ENCODE measurements around the gene HIF1A.

Gene HIF1A

GRCh38 chr14:61694830-61695694 lies at the start of gene HIF1A:
Gene HIF1A (plus strand): TSS chr14:61695513. CDS start chr14:61695805, 292 bp downstream.
- Histone ChIP-seq H3K9ac (ENCODE audit: low read length in 5 of 5) (peak within 1 kb of the TSS; percentile 39 to 98 (median 97)), H3K27ac (ENCODE audit: low read depth, low read length) (peak within 1 kb of the TSS; percentile 91), H3K4me3 (ENCODE audit: low read depth in 1 of 5, low read length in 5 of 5) (peak within 1 kb of the TSS; percentile 82 to 96 (median 95)), H3K27me3 (ENCODE audit: control insufficient read depth in 5 of 5, insufficient read depth in 4 of 5, low read length in 5 of 5) (no peaks in the 10 kb centered on the region), H3K36me3 (ENCODE audit: control insufficient read depth in 5 of 5, insufficient read depth in 5 of 5, low read length in 5 of 5) (no peaks in the 10 kb centered on the region), H3K4me1 (ENCODE audit: control insufficient read depth in 5 of 5, insufficient read depth in 5 of 5, low read length in 5 of 5) (peaks cover 0 to 39% (median 33%) of the 10 kb centered on the region in 5 donors), H3K9me3 (ENCODE audit: control insufficient read depth in 5 of 5, low read length in 5 of 5) (no peaks in the 10 kb centered on the region)

- H3K9me3 ChIP-seq (ENCODE audit: control insufficient read depth in 5 of 5, low read length in 5 of 5) = no peaks in the 10 kb centered on the region
- H3K4me1 ChIP-seq (ENCODE audit: control insufficient read depth in 5 of 5, insufficient read depth in 5 of 5, low read length in 5 of 5) = no peaks in the 10 kb centered on the region
- H3K27ac ChIP-seq (ENCODE audit: low read depth, low read length) = no peak overlapping the region
- H3K4me3 ChIP-seq (ENCODE audit: low read depth in 1 of 5, low read length in 5 of 5) = no peak overlapping the region
- no peaks in the 10 kb centered on the region for H3K27me3 ChIP-seq (ENCODE audit: control insufficient read depth in 5 of 5, insufficient read depth in 4 of 5, low read length in 5 of 5)
- H3K9ac ChIP-seq (ENCODE audit: low read length in 5 of 5) = no peak overlapping the region
- H3K36me3 ChIP-seq (ENCODE audit: control insufficient read depth in 5 of 5, insufficient read depth in 5 of 5, low read length in 5 of 5) = no peaks in the 10 kb centered on the region
Measured at GRCh38 chr14:61646366-61647116, 48.8 kb upstream of the HIF1A start.

GRCh38 chr14:61647704-61648103 lies 47.6 kb upstream of the HIF1A start:
- Histone ChIP-seq H3K36me3 (ENCODE audit: control insufficient read depth in 5 of 5, insufficient read depth in 5 of 5, low read length in 5 of 5) (no peaks in the 10 kb centered on the region), H3K27ac (ENCODE audit: low read depth, low read length) (no peak overlapping the region)

GRCh38 chr14:61648377-61648776 lies 46.9 kb upstream of the HIF1A start:
- Histone ChIP-seq H3K9me3 (ENCODE audit: control insufficient read depth in 5 of 5, low read length in 5 of 5) (no peaks in the 10 kb centered on the region), H3K27ac (ENCODE audit: low read depth, low read length) (no peak overlapping the region), H3K9ac (ENCODE audit: low read length in 5 of 5) (no peak overlapping the region), H3K4me1 (ENCODE audit: control insufficient read depth in 5 of 5, insufficient read depth in 5 of 5, low read length in 5 of 5) (peaks cover 0 to 10% (median 9%) of the 10 kb centered on the region in 5 donors), H3K27me3 (ENCODE audit: control insufficient read depth in 5 of 5, insufficient read depth in 4 of 5, low read length in 5 of 5) (no peaks in the 10 kb centered on the region), H3K4me3 (ENCODE audit: low read depth in 1 of 5, low read length in 5 of 5) (no peak overlapping the region), H3K36me3 (ENCODE audit: control insufficient read depth in 5 of 5, insufficient read depth in 5 of 5, low read length in 5 of 5) (no peaks in the 10 kb centered on the region)

More at GRCh38 chr14:61647704-61648103, 47.6 kb upstream of the HIF1A start:
- Histone ChIP-seq H3K9ac (ENCODE audit: low read length in 5 of 5) (no peak overlapping the region), H3K4me3 (ENCODE audit: low read depth in 1 of 5, low read length in 5 of 5) (no peak overlapping the region), H3K27me3 (ENCODE audit: control insufficient read depth in 5 of 5, insufficient read depth in 4 of 5, low read length in 5 of 5) (no peaks in the 10 kb centered on the region), H3K9me3 (ENCODE audit: control insufficient read depth in 5 of 5, low read length in 5 of 5) (no peaks in the 10 kb centered on the region), H3K4me1 (ENCODE audit: control insufficient read depth in 5 of 5, insufficient read depth in 5 of 5, low read length in 5 of 5) (peaks cover 0 to 3% (median 2%) of the 10 kb centered on the region in 5 donors)

GRCh38 chr14:61649283-61649682 lies 46.0 kb upstream of the HIF1A start:
- Histone ChIP-seq H3K27me3 (ENCODE audit: control insufficient read depth in 5 of 5, insufficient read depth in 4 of 5, low read length in 5 of 5) (no peaks in the 10 kb centered on the region), H3K27ac (ENCODE audit: low read depth, low read length) (no peak overlapping the region), H3K4me3 (ENCODE audit: low read depth in 1 of 5, low read length in 5 of 5) (no peak overlapping the region), H3K4me1 (ENCODE audit: control insufficient read depth in 5 of 5, insufficient read depth in 5 of 5, low read length in 5 of 5) (peaks cover 3 to 19% (median 11%) of the 10 kb centered on the region in 5 donors), H3K36me3 (ENCODE audit: control insufficient read depth in 5 of 5, insufficient read depth in 5 of 5, low read length in 5 of 5) (no peaks in the 10 kb centered on the region), H3K9me3 (ENCODE audit: control insufficient read depth in 5 of 5, low read length in 5 of 5) (no peaks in the 10 kb centered on the region), H3K9ac (ENCODE audit: low read length in 5 of 5) (no peak overlapping the region)

- Histone ChIP-seq H3K9ac (ENCODE audit: low read length in 5 of 5) (no peak overlapping the region), H3K27ac (ENCODE audit: low read depth, low read length) (no peak overlapping the region), H3K4me3 (ENCODE audit: low read depth in 1 of 5, low read length in 5 of 5) (no peak overlapping the region), H3K27me3 (ENCODE audit: control insufficient read depth in 5 of 5, insufficient read depth in 4 of 5, low read length in 5 of 5) (no peaks in the 10 kb centered on the region), H3K9me3 (ENCODE audit: control insufficient read depth in 5 of 5, low read length in 5 of 5) (no peaks in the 10 kb centered on the region), H3K36me3 (ENCODE audit: control insufficient read depth in 5 of 5, insufficient read depth in 5 of 5, low read length in 5 of 5) (no peaks in the 10 kb centered on the region), H3K4me1 (ENCODE audit: control insufficient read depth in 5 of 5, insufficient read depth in 5 of 5, low read length in 5 of 5) (peaks cover 3 to 19% (median 11%) of the 10 kb centered on the region in 5 donors)
Measured at GRCh38 chr14:61651355-61651754, 44.0 kb upstream of the HIF1A start.

- H3K36me3 ChIP-seq (ENCODE audit: control insufficient read depth in 5 of 5, insufficient read depth in 5 of 5, low read length in 5 of 5) = no peaks in the 10 kb centered on the region
- H3K4me3 ChIP-seq (ENCODE audit: low read depth in 1 of 5, low read length in 5 of 5) = no peak overlapping the region
- peaks cover 3 to 19% (median 11%) of the 10 kb centered on the region in 5 donors for H3K4me1 ChIP-seq (ENCODE audit: control insufficient read depth in 5 of 5, insufficient read depth in 5 of 5, low read length in 5 of 5)
- H3K27ac ChIP-seq (ENCODE audit: low read depth, low read length) = no peak overlapping the region
- H3K27me3 ChIP-seq (ENCODE audit: control insufficient read depth in 5 of 5, insufficient read depth in 4 of 5, low read length in 5 of 5) = no peaks in the 10 kb centered on the region
- no peaks in the 10 kb centered on the region for H3K9me3 ChIP-seq (ENCODE audit: control insufficient read depth in 5 of 5, low read length in 5 of 5)
- no peak overlapping the region for H3K9ac ChIP-seq (ENCODE audit: low read length in 5 of 5)
Measured at GRCh38 chr14:61652526-61653262, 42.6 kb upstream of the HIF1A start.

GRCh38 chr14:61653507-61653906 lies 41.8 kb upstream of the HIF1A start:
- peak overlapping the region in 1 of 5 donors; percentile 32 for H3K9ac ChIP-seq (ENCODE audit: low read length in 5 of 5)
- H3K4me3 ChIP-seq (ENCODE audit: low read depth in 1 of 5, low read length in 5 of 5) = no peak overlapping the region
- H3K4me1 ChIP-seq (ENCODE audit: control insufficient read depth in 5 of 5, insufficient read depth in 5 of 5, low read length in 5 of 5) = peaks cover 3 to 19% (median 11%) of the 10 kb centered on the region in 5 donors
- no peaks in the 10 kb centered on the region for H3K36me3 ChIP-seq (ENCODE audit: control insufficient read depth in 5 of 5, insufficient read depth in 5 of 5, low read length in 5 of 5)
- H3K27ac ChIP-seq (ENCODE audit: low read depth, low read length) = no peak overlapping the region
- no peaks in the 10 kb centered on the region for H3K27me3 ChIP-seq (ENCODE audit: control insufficient read depth in 5 of 5, insufficient read depth in 4 of 5, low read length in 5 of 5)
- H3K9me3 ChIP-seq (ENCODE audit: control insufficient read depth in 5 of 5, low read length in 5 of 5) = no peaks in the 10 kb centered on the region

- H3K4me1 ChIP-seq (ENCODE audit: control insufficient read depth in 5 of 5, insufficient read depth in 5 of 5, low read length in 5 of 5) = peaks cover 3 to 19% (median 11%) of the 10 kb centered on the region in 5 donors
- no peak overlapping the region for H3K9ac ChIP-seq (ENCODE audit: low read length in 5 of 5)
- no peaks in the 10 kb centered on the region for H3K9me3 ChIP-seq (ENCODE audit: control insufficient read depth in 5 of 5, low read length in 5 of 5)
- H3K4me3 ChIP-seq (ENCODE audit: low read depth in 1 of 5, low read length in 5 of 5) = no peak overlapping the region
- H3K27ac ChIP-seq (ENCODE audit: low read depth, low read length) = no peak overlapping the region
- no peaks in the 10 kb centered on the region for H3K27me3 ChIP-seq (ENCODE audit: control insufficient read depth in 5 of 5, insufficient read depth in 4 of 5, low read length in 5 of 5)
- H3K36me3 ChIP-seq (ENCODE audit: control insufficient read depth in 5 of 5, insufficient read depth in 5 of 5, low read length in 5 of 5) = no peaks in the 10 kb centered on the region
Measured at GRCh38 chr14:61654026-61654425, 41.3 kb upstream of the HIF1A start.

Data from subcutaneous abdominal adipose tissue (tissue), 5 donors.